22Rv1 (cell line): ENCODE results near the gene FREM2.

ENCODE experiments used
- ZFX ChIP-seq: fragments of 450-650 bp; IDR thresholded peaks from 2 replicates; pipeline ENCODE4 v1.6.1; 2017; ENCODE audit warnings: antibody characterized with exemption, borderline replicate concordance
- TF ChIP-seq, protein P1 (sequence below): fragments of 450-650 bp; IDR thresholded peaks from 2 replicates; pipeline ENCODE4 v1.5.1; 2017; ENCODE audit warnings: mild to moderate bottlenecking

DNA sequence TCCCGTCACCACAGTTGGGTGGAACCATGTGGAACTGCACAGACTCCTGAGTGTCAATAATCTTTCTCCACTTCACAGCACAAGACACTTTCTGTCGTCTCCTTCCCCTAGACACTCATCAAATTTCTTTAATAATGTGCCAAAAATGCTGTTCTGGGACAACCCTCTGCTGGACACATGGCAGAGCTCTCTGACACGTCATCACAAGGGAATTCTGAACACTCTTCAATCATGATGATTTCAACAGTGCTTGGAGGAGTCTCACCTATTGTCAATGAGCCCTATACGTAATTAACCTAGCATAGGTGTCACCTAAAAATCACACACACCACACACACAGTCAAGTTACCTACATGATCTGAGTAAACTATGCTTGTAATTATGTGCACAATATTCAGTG, 162.4 kb downstream of the FREM2 start:
- TF ChIP-seq, protein P1, sequence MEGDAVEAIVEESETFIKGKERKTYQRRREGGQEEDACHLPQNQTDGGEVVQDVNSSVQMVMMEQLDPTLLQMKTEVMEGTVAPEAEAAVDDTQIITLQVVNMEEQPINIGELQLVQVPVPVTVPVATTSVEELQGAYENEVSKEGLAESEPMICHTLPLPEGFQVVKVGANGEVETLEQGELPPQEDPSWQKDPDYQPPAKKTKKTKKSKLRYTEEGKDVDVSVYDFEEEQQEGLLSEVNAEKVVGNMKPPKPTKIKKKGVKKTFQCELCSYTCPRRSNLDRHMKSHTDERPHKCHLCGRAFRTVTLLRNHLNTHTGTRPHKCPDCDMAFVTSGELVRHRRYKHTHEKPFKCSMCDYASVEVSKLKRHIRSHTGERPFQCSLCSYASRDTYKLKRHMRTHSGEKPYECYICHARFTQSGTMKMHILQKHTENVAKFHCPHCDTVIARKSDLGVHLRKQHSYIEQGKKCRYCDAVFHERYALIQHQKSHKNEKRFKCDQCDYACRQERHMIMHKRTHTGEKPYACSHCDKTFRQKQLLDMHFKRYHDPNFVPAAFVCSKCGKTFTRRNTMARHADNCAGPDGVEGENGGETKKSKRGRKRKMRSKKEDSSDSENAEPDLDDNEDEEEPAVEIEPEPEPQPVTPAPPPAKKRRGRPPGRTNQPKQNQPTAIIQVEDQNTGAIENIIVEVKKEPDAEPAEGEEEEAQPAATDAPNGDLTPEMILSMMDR: no peak
- no peak for TF ChIP-seq ZFX
